Caco-2 (cell line): ENCODE data around the gene CDK11B. TPM values are rescaled to one million over a fixed set of nuclear protein-coding genes. Genes with fewer than 3 reads are reported as not detected.

Source experiments
- BruUV-seq: library from RNA; stranded (reverse); fragments of 400-500 nt; replicated peaks from 2 replicates; lab custom pipeline; 2021; lab: Mats Ljungman, UMichigan
- CTCF ChIA-PET: fragments of 300-600 bp; sonication (Branson Sonifier 250); formaldehyde crosslinking; loops from one replicate; lab custom pipeline; 2022; ENCODE audit warnings: antibody characterized with exemption; lab: Charles Lee
- POLR2A ChIA-PET: fragments of 300-600 bp; sonication (Branson Sonifier 250); formaldehyde crosslinking; loops from one replicate; lab custom pipeline; 2022; ENCODE audit warnings: antibody characterized with exemption; lab: Charles Lee
- DNase-seq, 2 experiments: peaks; one replicate each; pipeline versions ENCODE4 v3.0.0 to v3.0.0-alpha.2; 2020 to 2022
- H3K27me3 ChIP-seq: replicated peaks from 2 replicates; pipeline ENCODE4 v1.6.0; 2011; ENCODE audit warnings: low read length; ENCODE audit not compliant: control insufficient read depth, insufficient read depth
- H3K36me3 ChIP-seq: 2 replicates; pipeline ENCODE4 v1.5.1; 2011; ENCODE audit warnings: low read length; ENCODE audit not compliant: control insufficient read depth, insufficient read depth
- H3K4me1 ChIP-seq: fragments of 250-450 bp; sonication (Bioruptor Pico); 2 replicates; pipeline ENCODE4 v1.5.1; 2020; ENCODE audit warnings: mild to moderate bottlenecking
- H3K4me3 ChIP-seq: 2 replicates; pipeline ENCODE4 v1.5.1; 2011; ENCODE audit warnings: low read depth, mild to moderate bottlenecking, control low read depth, low read length
- H3K9me3 ChIP-seq: fragments of 250-450 bp; sonication (Bioruptor Pico); 2 replicates; pipeline ENCODE4 v1.5.1; 2020; ENCODE audit warnings: mild to moderate bottlenecking, moderate library complexity
- H3K27ac Mint-ChIP-seq: one replicate; pipeline ENCODE4 v1.8.0; 2022; ENCODE audit warnings: mixed read lengths; ENCODE audit not compliant: unreplicated experiment
- H3K27me3 Mint-ChIP-seq: one replicate; pipeline ENCODE4 v1.8.0; 2022; ENCODE audit warnings: mixed read lengths; ENCODE audit not compliant: insufficient read depth, unreplicated experiment
- H3K36me3 Mint-ChIP-seq: one replicate; pipeline ENCODE4 v1.8.0; 2022; ENCODE audit warnings: mild to moderate bottlenecking, mixed read lengths; ENCODE audit not compliant: insufficient read depth, unreplicated experiment
- H3K4me1 Mint-ChIP-seq: one replicate; pipeline ENCODE4 v1.8.0; 2022; ENCODE audit warnings: low read depth, mixed read lengths; ENCODE audit not compliant: unreplicated experiment
- H3K4me3 Mint-ChIP-seq: one replicate; pipeline ENCODE4 v1.8.0; 2022; ENCODE audit warnings: mild to moderate bottlenecking, moderate library complexity, mixed read lengths; ENCODE audit not compliant: unreplicated experiment
- H3K9me3 Mint-ChIP-seq: one replicate; pipeline ENCODE4 v1.8.0; 2022; ENCODE audit warnings: mixed read lengths; ENCODE audit not compliant: unreplicated experiment
- CTCF ChIP-seq, 2 experiments: fragments of 200-600 bp in 1 of 2; IDR thresholded peaks; 1 replicate in 1 of 2; 2 replicates in 1 of 2; pipeline versions ENCODE4 v1.5.1 to v1.8.0; 2011 to 2022; ENCODE audit warnings: antibody characterized with exemption in 1 of 2, control low read depth in 1 of 2, inconsistent platforms in 1 of 2, low read depth in 1 of 2, low read length in 1 of 2, mild to moderate bottlenecking in 1 of 2, moderate library complexity in 1 of 2; ENCODE audit not compliant: insufficient read depth in 1 of 2, severe bottlenecking in 1 of 2, unreplicated experiment in 1 of 2
- intact Hi-C: fragments of 100-400 bp; cut with micrococcal nuclease; formaldehyde crosslinking; loops from one replicate; pipeline ENCODE4 v1.10.0; 2022; ENCODE audit not compliant: unreplicated experiment
- total RNA-seq: library from RNA; stranded (reverse); gene quantifications from 2 replicates; pipeline ENCODE4 v1.2.3, GENCODE V29; 2022

CDK11B gene
- total RNA-seq, 1 experiment from 2014 or later, result 30.2 TPM

- Mint-ChIP-seq H3K27me3 (no peaks in the 10 kb centered on the region), H3K4me3 (no peak overlapping the region), H3K9me3 (no peaks in the 10 kb centered on the region), H3K36me3 (peaks cover 13% of the 10 kb centered on the region), H3K27ac (no peak overlapping the region), H3K4me1 (no peaks in the 10 kb centered on the region)
- no peak for TF ChIP-seq CTCF (IDR thresholded peaks at IDR 0.05; ENCODE audit: insufficient read depth in 1 of 2, low read depth in 1 of 2, low read length in 1 of 2, severe bottlenecking in 1 of 2, unreplicated experiment in 1 of 2)
- intact Hi-C loops, result no loop called here
- no peaks in the 10 kb centered on the region for H3K36me3 ChIP-seq
- ChIA-PET POLR2A (no interaction called here), CTCF (no interaction called here)
- no peaks in the 10 kb centered on the region for H3K9me3 ChIP-seq
- H3K4me1 ChIP-seq, result no peaks in the 10 kb centered on the region
- DNase-seq, result no peak
- H3K4me3 ChIP-seq, result no peak overlapping the region
- no TSS peak for BruUV-seq
- no peaks in the 10 kb centered on the region for H3K27me3 ChIP-seq
Measured at GRCh38 chr1:1622788-1623094, 36.1 kb downstream of the CDK11B start.

- no peaks in the 10 kb centered on the region for H3K36me3 ChIP-seq
- no peaks in the 10 kb centered on the region for H3K4me1 Mint-ChIP-seq
- H3K4me3 Mint-ChIP-seq, result no peak overlapping the region
- no peaks in the 10 kb centered on the region for H3K27me3 Mint-ChIP-seq
- peaks cover 13% of the 10 kb centered on the region for H3K36me3 Mint-ChIP-seq
- intact Hi-C loops, result no loop called here
- BruUV-seq, result no TSS peak
- no peaks in the 10 kb centered on the region for H3K27me3 ChIP-seq
- H3K27ac Mint-ChIP-seq, result no peak overlapping the region
- no peaks in the 10 kb centered on the region for H3K4me1 ChIP-seq
- DNase-seq, result no peak
- ChIA-PET CTCF (no interaction called here), POLR2A (no interaction called here)
- no peak for TF ChIP-seq CTCF (IDR thresholded peaks at IDR 0.05; ENCODE audit: insufficient read depth in 1 of 2, low read depth in 1 of 2, low read length in 1 of 2, severe bottlenecking in 1 of 2, unreplicated experiment in 1 of 2)
- H3K4me3 ChIP-seq, result no peak overlapping the region
- no peaks in the 10 kb centered on the region for H3K9me3 ChIP-seq
- H3K9me3 Mint-ChIP-seq, result no peaks in the 10 kb centered on the region
Measured at GRCh38 chr1:1622010-1622787, 36.6 kb downstream of the CDK11B start.

- POLR2A ChIA-PET, result no interaction called here
- no peaks in the 10 kb centered on the region for H3K27me3 Mint-ChIP-seq
Measured at GRCh38 chr1:1621173-1622009, 37.4 kb downstream of the CDK11B start.

More at GRCh38 chr1:1621173-1622009, 37.4 kb downstream of the CDK11B start:
- Histone ChIP-seq H3K4me3 (no peak overlapping the region), H3K9me3 (no peaks in the 10 kb centered on the region), H3K27me3 (no peaks in the 10 kb centered on the region), H3K36me3 (no peaks in the 10 kb centered on the region), H3K4me1 (0 out of 2 replicates have a peak, but pooled peaks cover 4% of the 10 kb centered on the region)
- intact Hi-C loops, result no loop called here
- TF ChIP-seq CTCF (IDR thresholded peaks at IDR 0.05; ENCODE audit: insufficient read depth in 1 of 2, low read depth in 1 of 2, low read length in 1 of 2, severe bottlenecking in 1 of 2, unreplicated experiment in 1 of 2), result no peak
- Mint-ChIP-seq H3K4me3 (no peak overlapping the region), H3K36me3 (peaks cover 13% of the 10 kb centered on the region), H3K4me1 (no peaks in the 10 kb centered on the region), H3K27ac (no peak overlapping the region), H3K9me3 (no peaks in the 10 kb centered on the region)
- BruUV-seq, result no TSS peak
- DNase-seq, result no peak
- CTCF ChIA-PET, result no interaction called here
